ENCODE measurements around the gene ANGEL2.

Gene ANGEL2

GRCh38 chr1:213017447-213018273 lies 2.0 kb upstream of the ANGEL2 start:
- Histone ChIP-seq H3K4me3 (ENCODE audit: low read length, poor library complexity, severe bottlenecking) (no peak overlapping the region), H3K9me2 (replicated peaks; ENCODE audit: low read depth, low read length) (no peaks in the 10 kb centered on the region), H3K9ac (ENCODE audit: low read depth, low read length, poor library complexity, severe bottlenecking) (no peak overlapping the region), H4K20me1 (ENCODE audit: insufficient read depth, low read length, poor library complexity, severe bottlenecking) (peaks cover 10% of the 10 kb centered on the region), H3K4me1 (ENCODE audit: insufficient read depth, low read length, poor library complexity, severe bottlenecking) (peaks cover 22% of the 10 kb centered on the region), H3K4me2 (ENCODE audit: low read depth, low read length, poor library complexity, severe bottlenecking) (no peak overlapping the region), H3K9me3 (ENCODE audit: insufficient read depth, low read depth, low read length) (no peaks in the 10 kb centered on the region), H3K79me2 (ENCODE audit: insufficient read depth, low read length) (peaks cover 24% of the 10 kb centered on the region), H3K36me3 (ENCODE audit: insufficient read depth, low read length) (no peaks in the 10 kb centered on the region), H3K27me3 (ENCODE audit: insufficient read depth, low read length, poor library complexity, severe bottlenecking) (peaks cover 35% of the 10 kb centered on the region), H3F3A (ENCODE audit: low read depth) (no peaks in the 10 kb centered on the region), H2AFZ (ENCODE audit: low read length) (no peak overlapping the region)
- no peak for TF ChIP-seq EZH2phosphoT487 (IDR thresholded peaks at IDR 0.05; ENCODE audit: borderline replicate concordance)
- TF ChIP-seq, protein P1, sequence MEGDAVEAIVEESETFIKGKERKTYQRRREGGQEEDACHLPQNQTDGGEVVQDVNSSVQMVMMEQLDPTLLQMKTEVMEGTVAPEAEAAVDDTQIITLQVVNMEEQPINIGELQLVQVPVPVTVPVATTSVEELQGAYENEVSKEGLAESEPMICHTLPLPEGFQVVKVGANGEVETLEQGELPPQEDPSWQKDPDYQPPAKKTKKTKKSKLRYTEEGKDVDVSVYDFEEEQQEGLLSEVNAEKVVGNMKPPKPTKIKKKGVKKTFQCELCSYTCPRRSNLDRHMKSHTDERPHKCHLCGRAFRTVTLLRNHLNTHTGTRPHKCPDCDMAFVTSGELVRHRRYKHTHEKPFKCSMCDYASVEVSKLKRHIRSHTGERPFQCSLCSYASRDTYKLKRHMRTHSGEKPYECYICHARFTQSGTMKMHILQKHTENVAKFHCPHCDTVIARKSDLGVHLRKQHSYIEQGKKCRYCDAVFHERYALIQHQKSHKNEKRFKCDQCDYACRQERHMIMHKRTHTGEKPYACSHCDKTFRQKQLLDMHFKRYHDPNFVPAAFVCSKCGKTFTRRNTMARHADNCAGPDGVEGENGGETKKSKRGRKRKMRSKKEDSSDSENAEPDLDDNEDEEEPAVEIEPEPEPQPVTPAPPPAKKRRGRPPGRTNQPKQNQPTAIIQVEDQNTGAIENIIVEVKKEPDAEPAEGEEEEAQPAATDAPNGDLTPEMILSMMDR (conservative IDR thresholded peaks at IDR 0.05; ENCODE audit: low read length) = no peak

- Histone ChIP-seq H3K4me2 (ENCODE audit: low read depth, low read length, poor library complexity, severe bottlenecking) (peak overlapping the region; percentile 75), H3K4me3 (ENCODE audit: low read length, poor library complexity, severe bottlenecking) (peak overlapping the region; percentile 86), H3K9me2 (replicated peaks; ENCODE audit: low read depth, low read length) (no peaks in the 10 kb centered on the region), H3K9me3 (ENCODE audit: insufficient read depth, low read depth, low read length) (no peaks in the 10 kb centered on the region), H2AFZ (ENCODE audit: low read length) (peak overlapping the region; percentile 90; the same call in 1 of the 2 replicates), H3K27me3 (ENCODE audit: insufficient read depth, low read length, poor library complexity, severe bottlenecking) (peaks cover 5% of the 10 kb centered on the region), H3F3A (ENCODE audit: low read depth) (no peaks in the 10 kb centered on the region), H4K20me1 (ENCODE audit: insufficient read depth, low read length, poor library complexity, severe bottlenecking) (peaks cover 10% of the 10 kb centered on the region), H3K36me3 (ENCODE audit: insufficient read depth, low read length) (no peaks in the 10 kb centered on the region), H3K4me1 (ENCODE audit: insufficient read depth, low read length, poor library complexity, severe bottlenecking) (peaks cover 42% of the 10 kb centered on the region), H3K79me2 (ENCODE audit: insufficient read depth, low read length) (peaks cover 37% of the 10 kb centered on the region), H3K9ac (ENCODE audit: low read depth, low read length, poor library complexity, severe bottlenecking) (peak overlapping the region; percentile 85)
- TF ChIP-seq EZH2phosphoT487 (IDR thresholded peaks at IDR 0.05; ENCODE audit: borderline replicate concordance) = no peak
- TF ChIP-seq, protein P1 (conservative IDR thresholded peaks at IDR 0.05; ENCODE audit: low read length) = no peak
Measured at GRCh38 chr1:213014642-213015041, 1.0 kb downstream of the ANGEL2 start.

GRCh38 chr1:213008564-213008963 lies 7.1 kb downstream of the ANGEL2 start:
- peak overlapping the region; percentile 60 for H3K4me3 ChIP-seq (ENCODE audit: low read length, poor library complexity, severe bottlenecking)
- H3K9ac ChIP-seq (ENCODE audit: low read depth, low read length, poor library complexity, severe bottlenecking) = peak overlapping the region; percentile 64
- peaks cover 7% of the 10 kb centered on the region; the same call in 1 of the 2 replicates for H3K36me3 ChIP-seq (ENCODE audit: insufficient read depth, low read length)
- no peak overlapping the region for H2AFZ ChIP-seq (ENCODE audit: low read length)
- 0 out of 2 replicates have a peak, but pooled peaks cover 2% of the 10 kb centered on the region for H3F3A ChIP-seq (ENCODE audit: low read depth)
- H3K79me2 ChIP-seq (ENCODE audit: insufficient read depth, low read length) = peaks cover 22% of the 10 kb centered on the region
- TF ChIP-seq, protein P1 (conservative IDR thresholded peaks at IDR 0.05; ENCODE audit: low read length) = no peak
- no peak for TF ChIP-seq EZH2phosphoT487 (IDR thresholded peaks at IDR 0.05; ENCODE audit: borderline replicate concordance)
- no peaks in the 10 kb centered on the region for H4K20me1 ChIP-seq (ENCODE audit: insufficient read depth, low read length, poor library complexity, severe bottlenecking)
- peak overlapping the region; percentile 75 for H3K4me2 ChIP-seq (ENCODE audit: low read depth, low read length, poor library complexity, severe bottlenecking)
- no peaks in the 10 kb centered on the region for H3K9me2 ChIP-seq (replicated peaks; ENCODE audit: low read depth, low read length)
- peaks cover 42% of the 10 kb centered on the region for H3K4me1 ChIP-seq (ENCODE audit: insufficient read depth, low read length, poor library complexity, severe bottlenecking)
- no peaks in the 10 kb centered on the region for H3K27me3 ChIP-seq (ENCODE audit: insufficient read depth, low read length, poor library complexity, severe bottlenecking)
- no peaks in the 10 kb centered on the region for H3K9me3 ChIP-seq (ENCODE audit: insufficient read depth, low read depth, low read length)
